A375 (cell line): ENCODE measurements around the gene REPIN1. TPM values are rescaled to one million over a fixed set of nuclear protein-coding genes. Genes with fewer than 3 reads are reported as not detected.

Experiments
- total RNA-seq: library from RNA; depleted of rRNA; stranded (reverse); fragments of >200 nt; shearing (Covaris generic); gene quantifications from 2 replicates; pipeline ENCODE4 v1.2.3, GENCODE V29; 2014; rRNA removed

Gene REPIN1
- total RNA-seq = 86.5 and 91.9 TPM in 2 replicates

DNA sequence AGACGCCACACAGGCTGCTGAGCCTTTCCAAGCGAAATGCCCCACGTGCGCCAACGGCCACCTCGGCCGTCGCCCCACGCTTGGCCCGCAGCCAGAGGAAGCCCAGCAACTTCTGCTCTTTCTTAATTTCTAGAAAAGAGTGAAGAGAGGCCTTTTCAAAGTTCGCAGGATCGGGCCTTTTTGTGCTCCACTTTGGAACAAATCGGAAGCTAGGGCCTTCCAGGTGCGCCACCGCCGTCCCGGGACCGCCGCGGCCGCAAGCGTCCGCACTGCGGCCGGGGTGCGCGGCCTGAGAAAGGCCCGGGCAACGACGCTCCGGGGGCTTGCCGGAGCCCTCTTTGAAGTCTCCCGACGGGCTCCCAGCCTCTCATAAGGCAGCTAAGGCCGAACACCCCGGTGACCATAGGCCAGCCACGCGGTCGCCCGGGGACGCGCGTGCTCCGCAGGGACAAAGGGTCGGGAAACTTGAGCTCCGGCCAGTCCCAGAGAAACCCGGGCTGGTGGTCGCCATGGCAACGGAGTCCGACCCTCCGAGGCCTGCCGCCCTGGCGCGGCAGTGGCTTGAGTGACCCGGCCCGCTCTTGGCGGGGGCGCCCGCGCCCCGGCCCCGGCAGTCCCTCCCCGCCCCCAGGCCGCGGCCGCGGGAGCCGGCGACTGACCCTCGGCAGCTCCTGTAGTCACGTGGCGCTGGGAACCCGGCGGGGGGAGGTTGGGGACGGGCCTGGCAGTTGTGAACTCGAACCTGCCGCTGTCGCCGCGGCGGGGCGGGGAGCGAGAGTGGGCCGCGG is at the start of gene REPIN1:
REPIN1 (plus strand) TSS at position 727 of the 788 bp plus-strand sequence. CDS start 890 bp downstream, outside the sequence.

DNA sequence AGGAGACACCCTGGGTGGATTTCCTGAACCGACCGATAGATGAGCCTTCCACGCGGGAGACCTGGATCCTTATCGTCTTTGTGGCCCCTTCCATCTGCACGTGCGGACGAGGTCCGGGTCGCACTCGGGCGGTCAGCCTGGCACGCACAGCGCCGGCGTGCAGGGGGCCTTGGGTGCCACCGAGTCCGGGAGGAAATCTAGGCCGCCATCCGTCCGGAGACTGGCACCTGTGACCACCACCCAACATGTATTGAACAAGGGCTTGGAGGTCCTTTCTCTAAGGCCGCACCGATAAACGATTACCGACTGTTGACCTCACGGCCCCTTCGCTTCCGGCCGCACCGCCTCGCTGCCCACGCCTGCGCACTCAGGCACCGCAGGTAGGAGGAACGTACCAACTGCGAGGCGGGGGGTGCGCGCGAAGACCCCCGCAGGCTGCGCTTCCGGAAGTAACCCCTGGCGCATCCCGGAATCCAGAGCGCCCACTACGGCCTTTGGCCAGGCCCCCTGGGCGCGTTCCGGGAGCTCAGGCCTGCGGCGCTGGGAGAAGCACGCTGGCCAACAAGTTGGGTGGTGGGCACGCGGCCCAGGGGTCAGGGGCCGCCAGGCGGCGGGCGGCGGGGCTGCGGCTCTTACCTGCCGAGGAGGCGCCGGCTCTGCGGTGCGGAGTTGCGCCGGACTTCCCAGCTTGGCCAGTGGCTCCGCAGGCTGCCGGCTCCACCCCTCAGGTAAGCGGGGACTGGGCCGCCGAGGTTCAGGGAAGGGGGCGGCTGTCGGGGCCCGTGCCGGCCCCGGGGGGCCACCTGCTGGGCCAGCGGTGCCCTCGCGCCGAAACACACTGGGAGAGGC is 45.6 kb upstream of the REPIN1 start, which contains the start of the genes ACTR3C and LRRC61:
ACTR3C (minus strand) TSS at position 713 of the 849 bp plus-strand sequence. CDS start 28,249 bp downstream, outside the sequence.
LRRC61 (plus strand) TSS at position 523 of the 849 bp plus-strand sequence. CDS start 13,507 bp downstream, outside the sequence.

DNA sequence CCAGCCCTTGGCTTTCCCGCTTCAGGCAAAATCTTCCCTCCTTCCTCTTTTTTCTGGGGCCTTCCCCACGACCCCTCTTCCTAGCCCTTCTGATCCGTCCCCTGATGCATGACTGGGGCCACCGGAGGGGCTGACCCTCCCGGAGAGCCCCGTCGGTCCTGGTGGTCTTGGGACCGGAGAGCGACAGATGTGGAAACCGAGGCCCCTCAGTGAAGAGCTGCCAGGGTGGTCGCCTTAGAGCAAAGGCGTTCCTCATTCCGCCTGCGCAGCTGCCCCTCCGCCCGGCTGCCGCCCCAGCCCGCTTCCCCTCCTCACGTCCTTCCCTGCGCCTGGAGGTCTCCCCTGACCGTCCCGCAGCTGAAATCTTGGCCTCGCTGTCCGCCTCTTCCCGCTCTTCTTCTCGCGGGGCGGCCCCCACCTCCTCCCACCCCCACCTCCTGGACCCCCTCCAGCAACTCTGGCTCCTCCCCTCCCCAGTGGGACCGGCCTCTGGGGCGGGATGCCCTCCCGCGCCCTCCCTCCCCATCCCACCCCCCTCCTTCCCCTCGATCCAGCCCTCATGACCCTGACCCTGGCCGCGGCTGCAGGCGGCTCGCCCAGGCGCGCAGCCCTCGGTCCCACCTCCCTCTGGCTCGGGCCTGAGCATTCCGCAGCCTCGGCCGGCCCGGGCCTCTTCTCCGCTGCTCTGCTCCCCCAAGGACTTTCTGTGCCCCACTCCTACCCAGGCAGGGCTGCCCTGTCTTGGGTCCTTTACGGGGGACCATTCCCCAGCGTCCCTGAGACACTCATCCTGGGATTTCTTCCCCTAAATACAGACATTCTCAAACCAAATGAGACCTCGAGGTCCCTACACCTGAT is 27.1 kb upstream of the REPIN1 start, which contains the start of gene RARRES2:
RARRES2 (minus strand) TSS at position 367 of the 858 bp plus-strand sequence. CDS start 1,020 bp downstream, outside the sequence.

DNA sequence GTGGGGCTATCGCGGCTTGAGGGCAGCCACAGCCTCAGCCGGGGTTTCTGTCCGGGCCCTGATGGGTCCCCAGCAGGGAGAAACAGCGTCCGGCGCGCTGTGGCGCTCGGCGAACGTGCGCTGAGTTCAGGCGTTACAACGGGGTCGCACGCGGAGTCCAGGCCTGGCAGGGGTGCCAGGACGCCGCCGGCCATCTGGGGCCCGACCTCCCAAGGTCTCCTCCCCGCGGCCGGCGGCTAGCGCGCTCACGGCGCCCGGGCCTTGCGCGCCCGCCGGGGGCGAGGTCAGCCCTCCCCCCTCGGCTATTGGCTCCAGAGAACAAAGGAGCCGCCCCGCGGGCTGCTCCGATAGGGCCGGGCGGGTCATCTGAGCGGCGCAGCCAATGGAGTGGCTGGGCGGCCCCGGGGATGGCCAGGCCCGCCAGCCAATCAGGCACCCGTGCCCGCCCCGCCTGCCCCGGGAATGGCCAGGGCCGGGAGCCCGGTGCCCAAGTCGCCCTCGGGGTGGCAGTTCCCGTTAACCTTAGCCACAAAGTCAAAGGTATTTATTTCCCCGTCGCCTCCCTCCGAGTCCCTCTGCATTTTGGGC is 10.3 kb downstream of the REPIN1 start, which contains the start of gene ZNF775:
ZNF775 (plus strand) TSS at position 478 of the 588 bp plus-strand sequence. CDS start 9,141 bp downstream, outside the sequence.

Other genes with a start within 250 kb of the REPIN1 start
- not detected in 2 replicates for gene LRRC61, start 45.5 kb upstream of the REPIN1 start, total RNA-seq
- gene ACTR3C, start 45.3 kb upstream of the REPIN1 start, total RNA-seq = not detected in 2 replicates
- not detected in 2 replicates for gene RARRES2, start 27.2 kb upstream of the REPIN1 start, total RNA-seq
- 3.1 and 3.8 TPM in 2 replicates for gene ZNF775, start 10.5 kb downstream of the REPIN1 start, total RNA-seq
- gene GIMAP8, start 81.8 kb downstream of the REPIN1 start, total RNA-seq = not detected in 2 replicates
- gene GIMAP7, start 146.1 kb downstream of the REPIN1 start, total RNA-seq = not detected in 2 replicates
- 0.15 TPM in 1 of 2 replicates, not detected in the other for gene GIMAP4, start 198.6 kb downstream of the REPIN1 start, total RNA-seq